ENCODE data around the gene MPRIP. TPM values are rescaled to one million over a fixed set of nuclear protein-coding genes. Genes with fewer than 3 reads are reported as not detected.

Gene MPRIP
- total RNA-seq, 1 experiment from 2014 or later = 86.2 TPM

DNA sequence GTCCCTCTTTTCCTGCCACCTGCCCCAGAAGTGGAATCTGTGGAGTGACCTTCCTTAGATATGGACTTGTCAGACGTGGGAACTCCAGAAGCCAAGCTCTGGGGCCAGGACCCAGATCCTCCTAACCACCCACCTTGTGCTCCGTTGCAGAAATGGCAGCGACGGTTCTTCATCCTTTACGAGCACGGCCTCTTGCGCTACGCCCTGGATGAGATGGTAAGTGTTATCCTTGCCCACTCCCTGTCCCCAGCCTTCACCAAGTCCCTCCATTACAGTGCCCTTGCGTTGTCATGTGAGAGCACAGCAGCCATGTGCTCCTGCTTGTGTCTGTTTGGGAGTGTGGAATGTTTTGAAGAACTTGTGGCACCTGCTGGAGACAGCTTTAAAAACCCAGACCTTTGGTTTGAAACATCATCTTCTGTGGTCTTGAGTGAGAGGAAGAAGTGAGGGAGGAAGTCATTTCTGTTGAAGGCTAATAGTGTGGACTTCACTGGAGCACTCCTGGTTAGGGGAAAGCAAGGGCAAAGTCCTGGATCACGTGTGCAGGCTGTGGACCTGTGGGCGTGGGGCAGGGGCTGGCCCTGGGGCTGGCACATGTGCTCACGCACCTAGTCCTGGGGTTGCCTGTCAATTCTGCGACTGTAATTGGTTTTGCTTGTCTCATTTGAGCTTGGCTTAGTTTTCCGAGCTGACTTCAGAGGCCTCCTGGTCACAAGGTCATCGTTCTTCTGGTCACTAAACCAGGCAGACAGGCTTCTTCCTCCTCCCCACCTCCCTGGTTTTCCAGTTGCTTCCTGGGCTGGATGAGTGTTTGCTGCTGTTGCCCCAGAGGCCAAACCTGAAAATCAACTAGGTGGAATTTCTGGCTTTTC lies 35.8 kb downstream of the MPRIP start:
- no peak for DNase-seq (ENCODE audit: low read depth)
- in situ Hi-C loops (cut with HindIII; ENCODE audit: low pct_unique_long_range_greater_than_20kb, low sequenced_read_pairs) = no loop called here

DNA sequence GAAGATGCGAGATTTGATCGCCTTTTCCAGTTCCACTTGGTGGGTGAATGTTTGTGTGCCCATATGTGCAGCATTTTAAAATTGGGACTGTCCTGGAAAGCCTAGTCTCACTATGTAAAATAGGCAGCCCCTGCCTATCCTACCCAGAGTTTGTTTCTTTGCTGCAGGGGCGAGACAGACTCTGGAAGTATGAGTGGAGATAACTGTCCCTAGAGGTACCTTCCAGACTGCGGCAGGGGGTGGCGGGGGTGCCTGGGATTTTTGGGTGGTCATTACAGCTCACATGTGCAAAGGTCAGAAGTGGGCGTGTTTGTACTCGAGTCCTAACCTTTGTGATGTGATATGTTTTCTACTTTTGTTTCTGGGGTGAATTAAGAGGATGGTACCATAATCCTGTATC lies 36.6 kb downstream of the MPRIP start:
- no peak for DNase-seq (ENCODE audit: low read depth)
- in situ Hi-C loops (cut with HindIII; ENCODE audit: low pct_unique_long_range_greater_than_20kb, low sequenced_read_pairs) = no loop called here

DNA sequence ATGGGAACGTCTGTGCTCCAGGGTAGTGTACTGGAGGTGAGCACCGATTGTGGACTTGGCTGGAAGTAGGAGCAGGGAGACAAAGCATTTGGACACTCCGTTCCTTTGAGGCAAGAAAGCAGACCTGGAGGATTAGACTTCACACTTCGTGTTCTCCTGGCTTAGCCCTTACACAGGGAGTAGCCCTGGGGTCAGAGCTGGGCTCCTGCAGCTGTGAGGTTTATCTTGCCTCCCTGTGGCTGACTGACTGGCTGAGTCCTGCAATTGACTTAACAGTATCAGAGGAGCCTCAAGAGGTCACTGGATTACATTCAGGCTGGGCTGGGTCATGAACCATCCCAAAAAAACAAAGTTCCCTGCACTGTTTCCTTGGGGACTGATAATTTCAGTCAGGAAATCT lies 37.1 kb downstream of the MPRIP start:
- in situ Hi-C loops (cut with HindIII; ENCODE audit: low pct_unique_long_range_greater_than_20kb, low sequenced_read_pairs) = no loop called here
- no peak for DNase-seq (ENCODE audit: low read depth)

DNA sequence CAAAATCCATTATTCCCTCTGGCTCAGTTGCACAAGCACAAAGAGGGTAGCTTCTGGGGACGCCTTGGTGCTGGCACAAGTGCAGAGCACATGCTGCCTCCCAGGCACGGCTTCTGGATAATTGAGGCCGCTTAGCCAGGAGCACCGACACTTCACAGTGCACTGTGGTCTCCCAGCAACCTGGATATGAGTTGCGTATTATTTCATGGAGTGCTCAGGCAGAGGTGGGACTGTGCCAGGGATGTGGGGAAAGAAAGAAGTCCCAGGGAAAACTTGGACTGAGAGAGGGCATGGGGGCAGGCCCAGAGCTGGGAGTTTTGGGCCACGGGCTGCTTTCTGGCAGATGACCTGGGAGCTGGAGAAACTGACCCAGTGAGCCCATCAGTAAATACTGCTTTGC lies 37.5 kb downstream of the MPRIP start:
- in situ Hi-C loops (cut with HindIII; ENCODE audit: low pct_unique_long_range_greater_than_20kb, low sequenced_read_pairs) = no loop called here
- DNase-seq (ENCODE audit: low read depth) = no peak

DNA sequence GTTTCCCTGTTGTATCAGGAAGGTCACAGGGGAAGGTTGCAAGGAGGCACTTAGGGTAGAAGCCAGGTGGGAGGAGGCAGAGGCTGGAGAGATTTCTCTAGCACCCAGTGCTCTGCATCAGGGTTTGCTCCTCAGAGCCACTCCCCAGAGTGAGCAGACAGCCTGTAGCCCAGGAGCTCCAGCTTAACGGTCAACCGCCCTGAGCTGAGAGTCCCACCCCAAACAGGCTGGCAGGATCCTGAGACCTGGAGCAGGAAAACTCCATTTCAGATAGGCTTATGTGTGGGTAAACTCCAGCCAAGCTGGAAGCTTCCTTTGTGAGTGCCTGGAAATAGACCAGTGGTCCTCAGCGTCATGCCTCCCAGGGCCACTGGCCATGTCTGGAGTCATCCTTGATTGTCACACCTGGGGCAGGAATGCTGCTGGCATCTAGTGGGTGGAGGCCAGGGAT lies 37.9 kb downstream of the MPRIP start:
- in situ Hi-C loops (cut with HindIII; ENCODE audit: low pct_unique_long_range_greater_than_20kb, low sequenced_read_pairs) = no loop called here
- DNase-seq (ENCODE audit: low read depth) = no peak

DNA sequence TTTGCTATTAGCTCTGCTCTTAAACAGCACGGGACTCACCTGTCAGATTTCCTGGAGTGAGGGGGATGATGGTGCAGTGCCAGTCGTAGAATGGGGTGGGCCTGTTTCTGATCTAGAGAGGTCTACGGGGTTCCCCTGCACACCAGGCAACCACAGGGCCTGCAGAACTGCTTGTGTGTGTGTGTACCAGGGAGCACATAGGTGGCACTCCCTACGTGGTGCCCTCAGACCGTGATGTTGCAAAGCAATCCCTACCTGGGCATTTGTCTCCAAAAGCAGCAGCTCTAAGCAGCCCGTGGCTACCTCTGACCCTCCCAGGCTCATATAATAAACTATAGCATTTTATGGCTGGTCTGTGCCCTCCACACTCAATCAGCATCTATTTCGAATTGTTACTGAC lies 38.5 kb downstream of the MPRIP start:
- in situ Hi-C loops (cut with HindIII; ENCODE audit: low pct_unique_long_range_greater_than_20kb, low sequenced_read_pairs) = no loop called here
- DNase-seq (ENCODE audit: low read depth) = no peak

DNA sequence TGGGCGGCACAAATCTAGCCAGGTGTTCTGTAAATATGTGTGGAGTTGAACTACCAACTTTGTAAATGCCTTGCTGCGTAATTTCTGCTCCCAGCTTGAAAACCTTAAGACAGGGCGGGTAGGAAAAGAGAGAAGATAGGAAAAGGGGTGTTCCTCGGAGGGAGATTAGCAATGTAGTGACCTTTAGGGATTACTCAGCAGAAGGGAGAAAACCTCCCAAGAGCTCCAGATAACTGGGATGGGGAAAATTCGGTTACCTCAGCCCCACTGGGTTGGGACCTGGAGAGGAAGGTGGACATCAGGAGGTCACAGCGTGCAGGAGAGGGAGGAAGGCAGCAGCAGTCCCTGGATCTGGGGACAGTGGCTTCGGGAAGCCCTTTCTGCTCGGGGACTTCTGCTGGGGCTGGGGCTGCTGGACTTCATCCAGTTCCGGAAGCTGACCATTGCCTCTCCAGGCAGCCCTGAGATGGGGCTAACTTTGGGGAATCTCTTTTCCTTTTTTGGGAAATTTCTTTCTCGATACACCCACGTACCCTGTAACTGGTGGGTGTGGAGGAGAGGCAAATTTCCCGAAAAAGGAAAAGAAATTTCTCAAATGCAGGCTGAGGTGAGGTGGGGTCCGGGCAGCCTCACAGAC lies 39.2 kb downstream of the MPRIP start:
- DNase-seq (ENCODE audit: low read depth) = no peak
- in situ Hi-C loops (cut with HindIII; ENCODE audit: low pct_unique_long_range_greater_than_20kb, low sequenced_read_pairs) = no loop called here

DNA sequence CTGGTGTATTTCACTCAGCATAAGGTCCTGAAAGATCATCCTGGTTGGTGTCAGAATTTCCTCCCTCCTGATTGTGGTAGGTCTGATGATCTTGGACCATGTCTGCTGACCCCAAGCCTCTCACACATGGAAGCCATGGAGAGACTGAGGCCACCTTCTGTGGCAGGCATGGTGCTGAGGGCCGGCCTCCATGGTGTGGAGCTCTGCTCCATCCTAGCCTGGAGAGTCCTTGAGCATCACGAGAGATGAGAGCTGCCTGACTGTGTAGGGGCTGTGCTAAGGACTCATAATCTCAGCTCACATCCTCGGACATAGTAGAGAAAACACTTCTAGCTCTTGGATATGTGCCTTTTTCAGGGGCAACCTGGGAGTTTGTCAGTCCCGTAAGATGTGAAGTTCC lies 40.6 kb downstream of the MPRIP start:
- in situ Hi-C loops (cut with HindIII; ENCODE audit: low pct_unique_long_range_greater_than_20kb, low sequenced_read_pairs) = no loop called here

DNA sequence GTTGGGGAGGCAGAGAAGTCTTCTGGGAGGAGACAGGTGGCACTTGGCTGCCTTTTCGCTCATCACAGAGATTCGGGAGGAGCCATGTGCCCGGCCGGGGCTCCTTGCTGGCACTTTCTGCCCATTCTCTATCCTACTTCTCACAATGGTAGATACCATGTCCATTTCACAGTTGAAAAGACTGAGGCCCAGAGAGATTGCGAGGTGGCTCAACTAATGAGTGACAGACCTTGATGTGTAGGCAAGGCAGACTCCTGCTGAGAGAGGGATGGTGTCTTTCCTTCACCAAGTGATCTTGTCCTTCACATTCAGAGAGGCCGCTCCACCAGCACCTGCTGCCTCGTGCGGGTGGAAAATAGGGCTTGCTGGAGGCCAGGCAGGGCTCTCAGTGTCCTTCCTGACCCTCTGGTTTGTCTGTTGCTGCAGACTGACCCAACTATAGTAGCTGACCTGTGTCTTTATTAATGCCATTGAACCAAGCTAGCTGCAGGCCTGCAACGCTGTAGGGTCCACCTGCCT lies 42.1 kb downstream of the MPRIP start:
- DNase-seq (ENCODE audit: low read depth) = no peak
- in situ Hi-C loops (cut with HindIII; ENCODE audit: low pct_unique_long_range_greater_than_20kb, low sequenced_read_pairs) = no loop called here

More for the DNA sequence above, 40.6 kb downstream of the MPRIP start:
- DNase-seq (ENCODE audit: low read depth) = no peak

DNA sequence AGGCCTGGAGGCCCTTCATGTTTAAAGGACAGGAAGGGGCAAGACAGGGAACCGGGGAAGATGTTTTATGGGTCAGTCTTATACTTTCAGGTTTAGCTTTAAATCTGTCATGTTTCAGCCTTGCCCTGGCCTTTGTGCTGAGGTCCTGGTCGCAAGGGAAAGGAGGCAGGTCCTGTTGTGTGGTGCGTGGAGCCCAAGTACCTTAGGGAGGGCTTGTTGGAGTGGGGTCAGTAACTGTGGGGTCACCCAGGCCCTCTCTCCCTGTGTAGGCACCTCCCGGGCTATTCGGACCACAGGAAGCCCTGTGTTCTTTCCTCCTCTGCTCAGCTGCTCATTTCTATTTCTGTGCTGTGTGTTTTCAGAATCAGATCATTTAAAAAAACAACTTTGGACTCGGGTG lies 42.7 kb downstream of the MPRIP start:
- DNase-seq (ENCODE audit: low read depth) = no peak
- in situ Hi-C loops (cut with HindIII; ENCODE audit: low pct_unique_long_range_greater_than_20kb, low sequenced_read_pairs) = no loop called here

DNA sequence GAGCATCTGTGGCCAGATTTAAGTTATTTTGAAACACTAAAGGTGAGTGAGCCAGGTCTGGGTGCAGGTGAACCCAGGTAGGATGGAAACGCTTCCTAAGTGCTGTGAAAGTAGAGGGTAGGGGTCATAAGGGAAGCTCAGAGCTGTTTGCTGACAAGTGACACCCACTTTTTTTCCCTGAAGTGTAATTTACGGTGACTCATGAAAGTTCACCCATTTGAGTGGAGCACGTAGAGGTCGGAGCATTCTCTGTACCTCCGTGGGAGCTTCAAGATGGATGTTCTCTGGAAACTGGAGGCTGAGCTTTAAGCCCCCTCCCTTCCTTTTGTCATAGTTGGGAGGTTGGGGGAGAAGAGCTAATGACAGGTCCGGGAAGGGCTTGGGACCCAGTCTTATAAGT lies 44.3 kb downstream of the MPRIP start:
- in situ Hi-C loops (cut with HindIII; ENCODE audit: low pct_unique_long_range_greater_than_20kb, low sequenced_read_pairs) = no loop called here
- no peak for DNase-seq (ENCODE audit: low read depth)

DNA sequence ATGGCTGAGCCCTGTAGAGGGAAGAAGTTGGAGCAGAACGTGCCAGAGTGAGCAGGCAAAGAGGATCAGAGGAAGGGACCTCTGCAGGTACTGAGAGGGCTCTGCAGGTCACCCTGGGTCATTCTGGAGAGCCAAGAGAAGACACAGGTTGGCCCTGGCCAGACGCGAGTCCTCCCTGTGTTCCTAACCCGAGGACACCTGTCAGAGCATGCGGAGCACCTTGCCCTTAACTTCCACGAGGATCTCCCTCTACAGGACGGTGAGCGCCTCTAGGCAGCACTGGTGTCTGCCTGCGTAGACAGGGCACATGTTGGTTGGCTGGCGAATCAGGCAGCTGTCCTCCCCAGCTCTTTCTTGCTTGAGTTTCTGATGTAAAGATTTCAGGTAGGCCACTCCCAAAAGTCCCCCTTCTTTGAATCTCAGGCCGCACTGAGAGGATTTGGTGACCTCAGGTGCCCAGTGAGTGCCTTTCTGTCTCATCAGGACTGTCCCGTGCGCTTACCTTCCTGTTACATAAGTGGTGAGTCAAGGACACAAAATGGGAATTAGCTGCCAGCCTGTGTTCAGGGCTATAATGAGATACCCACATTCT lies 45.3 kb downstream of the MPRIP start:
- in situ Hi-C loops (cut with HindIII; ENCODE audit: low pct_unique_long_range_greater_than_20kb, low sequenced_read_pairs) = no loop called here

DNA sequence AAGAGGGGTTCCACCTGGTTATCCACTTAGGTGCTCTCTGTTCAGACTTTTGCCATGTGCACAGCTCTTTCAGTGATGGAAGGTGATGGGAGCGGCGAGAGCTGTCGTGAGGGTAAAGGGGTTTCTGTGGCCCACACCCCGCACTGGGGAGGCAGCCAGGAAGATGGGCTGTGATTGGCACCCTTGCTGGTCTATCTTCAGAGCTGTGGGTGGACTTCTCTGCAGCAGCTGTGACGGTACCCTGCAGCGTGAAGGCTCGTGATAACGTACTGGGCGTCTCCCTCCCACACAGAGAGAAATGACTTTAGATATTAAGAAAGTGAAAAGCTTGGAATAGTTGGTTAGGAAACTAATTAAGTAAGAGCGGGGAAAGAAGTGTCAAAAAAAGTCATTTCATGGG lies 45.8 kb downstream of the MPRIP start:
- in situ Hi-C loops (cut with HindIII; ENCODE audit: low pct_unique_long_range_greater_than_20kb, low sequenced_read_pairs) = no loop called here
- DNase-seq (ENCODE audit: low read depth) = no peak

More for the DNA sequence above, 45.3 kb downstream of the MPRIP start:
- no peak for DNase-seq (ENCODE audit: low read depth)

DNA sequence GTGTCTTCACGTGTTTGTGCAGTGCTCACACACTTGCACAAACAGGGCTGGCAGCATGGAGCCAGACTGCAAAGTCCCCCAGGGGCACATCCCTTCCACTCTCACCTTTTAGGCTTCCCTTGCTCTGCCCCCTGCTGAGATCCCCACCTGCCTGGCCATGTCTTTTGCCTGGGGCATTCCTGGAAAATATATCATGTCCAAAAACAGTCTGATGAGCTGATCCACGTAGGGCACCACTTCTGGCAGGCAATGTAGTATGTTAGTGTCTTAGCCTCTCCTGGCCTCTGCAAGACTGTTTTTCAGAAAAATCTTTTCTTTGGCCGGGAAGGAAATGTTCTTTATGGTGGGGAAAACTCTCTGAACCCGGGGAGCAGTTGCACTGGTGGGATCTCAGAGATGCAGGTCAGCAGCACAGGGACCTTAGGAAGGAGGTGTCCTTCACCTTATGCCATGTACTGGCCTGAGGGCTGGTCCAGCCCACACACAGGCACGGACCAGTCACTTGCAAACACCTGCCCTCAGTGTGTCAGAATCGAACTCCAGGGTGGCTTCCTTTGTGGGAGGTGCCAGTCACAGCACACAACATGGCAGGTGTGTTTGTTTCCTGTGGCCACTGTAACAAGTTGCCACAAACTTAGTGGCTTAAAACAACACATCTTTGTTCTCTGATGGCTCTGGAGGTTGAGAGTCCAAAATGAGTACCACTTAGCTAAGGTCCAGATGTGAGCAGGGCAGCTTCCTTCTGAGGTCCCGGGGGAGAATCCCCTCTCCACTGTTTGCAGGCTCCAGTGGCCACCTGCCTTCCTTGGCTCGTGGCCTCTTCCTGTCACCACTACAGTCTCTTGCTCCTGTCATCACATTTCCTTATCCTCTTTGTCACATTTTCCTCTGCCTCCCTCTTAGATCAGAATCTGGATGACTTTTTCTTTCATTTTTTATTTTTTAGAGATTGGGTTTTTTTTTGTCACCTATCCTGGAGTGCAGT lies 46.6 kb downstream of the MPRIP start:
- in situ Hi-C loops (cut with HindIII; ENCODE audit: low pct_unique_long_range_greater_than_20kb, low sequenced_read_pairs) = no loop called here

DNA sequence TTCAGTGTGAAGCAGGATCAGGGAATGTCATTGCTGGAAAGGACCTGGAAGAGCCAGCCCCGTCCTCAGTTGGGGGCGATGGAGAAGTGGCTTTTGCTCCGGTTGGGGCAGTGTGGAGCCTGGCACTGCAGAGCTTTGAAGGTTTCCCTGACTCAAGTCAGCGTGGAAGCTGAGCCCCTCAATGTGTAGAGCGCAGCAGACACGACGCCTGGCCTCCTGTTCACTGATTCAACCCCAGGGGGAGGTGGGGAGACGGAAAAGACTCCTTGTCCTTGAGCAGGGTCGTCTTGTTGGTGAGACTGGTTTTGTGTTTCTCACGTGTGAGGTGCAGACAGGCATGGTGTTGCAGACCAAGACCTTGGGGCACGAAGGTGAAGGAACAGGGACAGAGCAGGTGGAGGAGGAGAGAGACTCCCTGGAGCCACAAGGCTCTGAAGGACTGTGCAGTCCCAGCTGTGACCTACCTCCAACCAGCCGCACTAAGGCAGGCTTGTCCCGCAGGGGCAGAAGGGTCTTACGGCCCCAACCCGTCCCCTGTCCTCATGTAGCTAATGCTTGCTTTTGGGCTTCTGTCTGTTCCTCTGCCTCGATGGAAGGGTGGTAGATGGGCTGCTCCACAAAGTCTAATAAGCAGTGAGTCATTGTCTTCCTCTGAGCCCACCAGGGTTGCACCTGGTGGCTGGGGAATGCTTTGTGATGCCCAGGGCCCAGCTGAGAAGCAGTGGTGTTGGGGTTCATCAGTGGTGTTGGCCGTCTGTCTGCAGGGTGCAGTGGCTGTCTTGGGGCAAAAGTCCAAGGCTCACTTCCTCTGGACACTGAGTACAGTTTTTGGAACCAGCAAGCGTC lies 47.8 kb downstream of the MPRIP start:
- DNase-seq (ENCODE audit: low read depth) = no peak
- in situ Hi-C loops (cut with HindIII; ENCODE audit: low pct_unique_long_range_greater_than_20kb, low sequenced_read_pairs) = no loop called here

More for the DNA sequence above, 46.6 kb downstream of the MPRIP start:
- no peak for DNase-seq (ENCODE audit: low read depth)

DNA sequence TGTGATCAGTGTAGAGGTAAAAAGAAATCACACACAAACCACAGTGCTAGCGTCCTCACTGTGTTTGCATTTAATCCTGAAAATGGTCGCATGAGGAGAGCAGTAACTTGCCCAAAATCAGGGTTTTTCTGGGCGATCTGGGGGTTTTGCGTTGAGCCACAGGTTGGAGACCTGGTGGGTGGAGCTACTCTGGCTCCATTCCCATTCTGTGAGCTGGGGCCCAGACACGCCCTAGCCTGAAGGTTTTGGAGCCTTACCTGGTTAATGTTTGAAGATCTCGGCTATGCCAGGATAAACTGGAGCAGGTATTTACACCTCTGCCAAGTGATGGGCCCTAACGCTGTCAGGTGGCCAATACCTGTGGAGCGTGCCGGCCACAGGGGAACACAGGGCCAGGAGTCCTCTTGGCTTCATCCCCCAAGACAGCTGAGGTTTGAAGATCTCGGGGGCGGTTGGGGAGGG lies 48.4 kb downstream of the MPRIP start:
- in situ Hi-C loops (cut with HindIII; ENCODE audit: low pct_unique_long_range_greater_than_20kb, low sequenced_read_pairs) = no loop called here

DNA sequence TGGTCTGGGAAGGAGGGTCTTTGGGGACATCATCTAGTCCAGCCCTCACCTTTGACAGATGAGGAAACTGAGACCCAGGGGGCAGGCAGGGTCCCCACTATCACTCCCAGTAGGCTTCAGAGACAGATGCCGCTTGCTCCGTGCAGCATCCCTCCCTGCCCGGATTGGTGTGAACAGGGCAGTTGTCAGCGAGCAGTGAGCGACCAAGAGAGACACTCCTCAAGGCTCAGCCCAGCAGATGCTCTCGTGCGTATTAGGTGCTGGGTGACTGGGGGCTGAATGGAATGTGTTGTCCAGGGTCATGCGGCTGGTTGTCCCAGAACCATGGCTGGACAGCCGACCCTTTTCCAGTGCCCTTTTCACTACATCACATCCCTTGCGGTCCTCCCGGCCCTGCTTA lies 49.0 kb downstream of the MPRIP start:
- DNase-seq (ENCODE audit: low read depth) = no peak
- in situ Hi-C loops (cut with HindIII; ENCODE audit: low pct_unique_long_range_greater_than_20kb, low sequenced_read_pairs) = no loop called here

More for the DNA sequence above, 48.4 kb downstream of the MPRIP start:
- DNase-seq (ENCODE audit: low read depth) = no peak

Measured in Caki2 (cell line).